Mammary epithelial cell (primary cell): ENCODE results near the gene GLIPR1.

Experiments used
- CTCF ChIP-seq, 2 donors: IDR thresholded peaks in 1 of 2; conservative IDR thresholded peaks in 1 of 2; 2 replicates each; pipeline ENCODE4 v1.5.1; 2011 to 2012; ENCODE audit warnings: inconsistent platforms in 2 of 2, low read length in 2 of 2, mild to moderate bottlenecking in 2 of 2, control low read depth in 1 of 2, low read depth in 1 of 2; ENCODE audit not compliant: insufficient read depth in 1 of 2; ENCODE audit errors: extremely low read depth in 1 of 2
- EZH2 ChIP-seq: IDR thresholded peaks from 2 replicates; pipeline ENCODE4 v1.6.1; 2012; ENCODE audit warnings: low read length, inconsistent platforms, borderline replicate concordance

GRCh38 chr12:75444429-75445136 lies 36.0 kb upstream of the GLIPR1 start:
- TF ChIP-seq CTCF (conservative IDR thresholded peaks at IDR 0.05 in 1 of 2, IDR thresholded peaks at IDR 0.05 in 1 of 2; ENCODE audit: extremely low read depth in 1 of 2, insufficient read depth in 1 of 2, low read depth in 1 of 2, low read length in 2 of 2) (no peak), EZH2 (no peak)
